Kidney epithelial cell (primary cell): ENCODE results near the gene DIP2C. TPM values are rescaled to one million over a fixed set of nuclear protein-coding genes. Genes with fewer than 3 reads are reported as not detected.
"Not testable (repeated sequence)": the region's sequence is repeated elsewhere in the genome, so short reads cannot be mapped to it uniquely, and the experiment has no call there.

Experiments
- DNase-seq: peaks from one replicate; pipeline ENCODE4 v3.0.0-alpha.2; 2010; ENCODE audit warnings: low read depth
- H3K27me3 ChIP-seq: 2 replicates; pipeline ENCODE4 v1.6.0; 2011; ENCODE audit warnings: low read length; ENCODE audit not compliant: control insufficient read depth, insufficient read depth
- H3K36me3 ChIP-seq: 2 replicates; pipeline ENCODE4 v1.5.1; 2011; ENCODE audit warnings: low read length; ENCODE audit not compliant: control insufficient read depth, insufficient read depth
- H3K4me3 ChIP-seq: 2 replicates; pipeline ENCODE4 v1.5.1; 2011; ENCODE audit warnings: low read depth, mild to moderate bottlenecking, control low read depth, low read length
- total RNA-seq: library from RNA; depleted of rRNA; stranded (reverse); fragments of >200 nt; gene quantifications from 2 replicates; pipeline ENCODE4 v1.2.3, GENCODE V29; 2015
- TF ChIP-seq, protein P1 (sequence below): IDR thresholded peaks from 2 replicates; pipeline ENCODE4 v1.5.1; 2011; ENCODE audit warnings: mild to moderate bottlenecking, moderate library complexity, low read length, control low read depth, inconsistent platforms; ENCODE audit not compliant: insufficient read depth, poor library complexity, severe bottlenecking

DIP2C gene
- total RNA-seq, 1 donor from 2014 or later = 19.2 TPM

DNA sequence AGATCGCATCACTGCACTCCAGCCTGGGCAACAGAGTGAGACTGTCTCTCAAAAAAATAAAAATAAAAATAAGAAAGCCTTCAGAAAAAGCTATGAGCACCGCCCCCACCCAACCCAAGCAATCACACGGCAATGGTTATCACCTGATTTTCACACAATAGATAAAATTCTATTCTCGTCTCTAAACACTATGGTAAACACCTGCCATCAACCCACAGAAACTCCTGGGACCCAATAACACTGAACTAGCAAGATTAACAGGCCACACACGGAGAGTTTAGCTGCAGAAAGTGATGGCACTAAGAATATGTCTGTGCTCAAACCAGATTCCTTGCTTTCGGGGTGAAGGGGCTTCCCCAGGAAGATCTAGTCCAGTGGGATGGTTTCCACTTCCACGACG lies 173.8 kb downstream of the DIP2C start:
- no peaks in the 10 kb centered on the region for H3K36me3 ChIP-seq
- TF ChIP-seq, protein P1, sequence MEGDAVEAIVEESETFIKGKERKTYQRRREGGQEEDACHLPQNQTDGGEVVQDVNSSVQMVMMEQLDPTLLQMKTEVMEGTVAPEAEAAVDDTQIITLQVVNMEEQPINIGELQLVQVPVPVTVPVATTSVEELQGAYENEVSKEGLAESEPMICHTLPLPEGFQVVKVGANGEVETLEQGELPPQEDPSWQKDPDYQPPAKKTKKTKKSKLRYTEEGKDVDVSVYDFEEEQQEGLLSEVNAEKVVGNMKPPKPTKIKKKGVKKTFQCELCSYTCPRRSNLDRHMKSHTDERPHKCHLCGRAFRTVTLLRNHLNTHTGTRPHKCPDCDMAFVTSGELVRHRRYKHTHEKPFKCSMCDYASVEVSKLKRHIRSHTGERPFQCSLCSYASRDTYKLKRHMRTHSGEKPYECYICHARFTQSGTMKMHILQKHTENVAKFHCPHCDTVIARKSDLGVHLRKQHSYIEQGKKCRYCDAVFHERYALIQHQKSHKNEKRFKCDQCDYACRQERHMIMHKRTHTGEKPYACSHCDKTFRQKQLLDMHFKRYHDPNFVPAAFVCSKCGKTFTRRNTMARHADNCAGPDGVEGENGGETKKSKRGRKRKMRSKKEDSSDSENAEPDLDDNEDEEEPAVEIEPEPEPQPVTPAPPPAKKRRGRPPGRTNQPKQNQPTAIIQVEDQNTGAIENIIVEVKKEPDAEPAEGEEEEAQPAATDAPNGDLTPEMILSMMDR = no peak
- H3K4me3 ChIP-seq = no peak overlapping the region
- H3K27me3 ChIP-seq = no peaks in the 10 kb centered on the region
- DNase-seq = no peak

DNA sequence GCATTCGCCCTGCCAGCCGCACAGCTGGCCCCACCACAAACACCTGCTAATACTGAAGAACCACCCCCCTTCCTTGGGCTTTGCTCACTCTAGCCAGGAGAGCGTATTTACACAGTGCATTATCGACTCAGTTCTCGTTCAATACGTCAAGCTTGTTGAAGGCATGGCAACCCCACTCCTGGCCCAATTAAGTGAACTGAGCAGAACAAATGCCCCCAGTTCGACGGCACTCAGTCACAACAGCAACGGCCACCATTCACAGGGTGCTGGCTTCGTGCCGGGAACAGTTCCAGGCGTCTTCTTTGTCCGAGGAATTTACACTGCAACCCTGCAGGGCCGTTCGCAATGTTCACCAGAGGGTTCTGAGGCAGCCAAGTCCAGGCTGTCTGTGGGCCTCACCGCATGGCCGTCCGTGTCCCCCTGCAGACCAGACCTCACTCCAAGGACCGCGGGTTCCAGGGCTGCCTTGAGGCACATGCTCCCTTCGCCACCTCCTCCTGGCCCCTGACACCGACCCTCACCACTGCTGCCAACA lies 175.3 kb downstream of the DIP2C start:
- H3K4me3 ChIP-seq = no peak overlapping the region
- DNase-seq = no peak
- no peaks in the 10 kb centered on the region for H3K36me3 ChIP-seq
- no peaks in the 10 kb centered on the region for H3K27me3 ChIP-seq
- TF ChIP-seq, protein P1 = no peak

DNA sequence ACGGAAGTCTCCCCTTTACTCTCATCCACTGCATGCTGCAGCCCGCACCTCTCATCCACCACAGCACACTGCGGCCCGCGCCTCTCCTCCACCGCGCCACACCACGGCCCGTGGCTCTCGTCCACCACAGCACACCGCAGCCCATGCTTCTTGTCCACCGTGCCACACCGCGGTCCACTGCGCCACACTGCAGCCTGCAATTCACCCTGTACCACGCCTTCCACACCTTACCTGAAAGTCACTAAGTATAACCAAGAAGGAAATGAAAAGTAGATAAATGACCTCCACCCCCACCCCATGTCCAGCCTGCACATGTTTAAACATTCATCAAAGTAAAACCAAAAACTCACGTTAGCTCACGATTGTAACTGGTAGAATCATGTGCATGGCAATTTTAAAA lies 176.1 kb downstream of the DIP2C start:
- no peak for DNase-seq
- Histone ChIP-seq H3K27me3 (no peaks in the 10 kb centered on the region), H3K4me3 (no peak overlapping the region), H3K36me3 (no peaks in the 10 kb centered on the region)
- TF ChIP-seq, protein P1 = no peak

DNA sequence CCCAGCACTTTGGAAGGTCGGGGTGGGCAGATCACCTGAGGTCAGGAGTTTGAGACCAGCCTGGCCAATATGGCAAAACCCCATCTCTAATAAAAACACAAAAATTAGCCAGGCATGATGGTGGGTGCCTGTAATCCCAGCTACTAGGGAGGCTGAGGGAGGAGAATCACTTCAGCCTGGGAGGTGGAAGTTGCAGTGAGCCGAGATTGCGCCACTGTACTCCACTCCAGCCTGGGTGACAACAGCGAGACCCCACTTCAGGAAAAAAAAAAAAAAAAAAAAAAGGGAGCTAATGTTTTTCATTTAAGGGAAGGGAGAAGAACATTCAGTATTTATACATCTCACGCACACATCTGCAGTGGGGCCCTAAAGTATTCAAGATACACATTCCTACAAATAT lies 176.8 kb downstream of the DIP2C start:
- DNase-seq, H3K27me3 ChIP-seq, H3K4me3 ChIP-seq, H3K36me3 ChIP-seq: not testable (repeated sequence)

DNA sequence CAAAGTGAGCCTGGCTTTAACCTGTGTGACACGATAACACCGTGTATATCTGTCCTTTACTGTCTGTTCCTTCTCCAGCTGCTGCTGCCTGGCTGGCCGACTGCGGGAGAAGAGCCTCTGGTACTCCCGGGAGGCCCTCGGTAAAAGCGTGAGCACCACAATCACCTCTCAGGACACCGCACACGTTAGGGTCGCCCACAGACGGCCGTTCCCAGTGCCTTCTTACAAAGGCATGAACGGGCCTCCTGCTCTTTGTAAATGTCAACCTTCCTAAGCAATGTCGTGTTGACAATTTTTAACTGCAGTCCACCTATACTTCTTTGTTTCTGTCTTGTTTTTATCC lies 177.6 kb downstream of the DIP2C start:
- Histone ChIP-seq H3K4me3 (no peak overlapping the region), H3K36me3 (no peaks in the 10 kb centered on the region), H3K27me3 (no peaks in the 10 kb centered on the region)
- DNase-seq = no peak
- TF ChIP-seq, protein P1 = no peak

DNA sequence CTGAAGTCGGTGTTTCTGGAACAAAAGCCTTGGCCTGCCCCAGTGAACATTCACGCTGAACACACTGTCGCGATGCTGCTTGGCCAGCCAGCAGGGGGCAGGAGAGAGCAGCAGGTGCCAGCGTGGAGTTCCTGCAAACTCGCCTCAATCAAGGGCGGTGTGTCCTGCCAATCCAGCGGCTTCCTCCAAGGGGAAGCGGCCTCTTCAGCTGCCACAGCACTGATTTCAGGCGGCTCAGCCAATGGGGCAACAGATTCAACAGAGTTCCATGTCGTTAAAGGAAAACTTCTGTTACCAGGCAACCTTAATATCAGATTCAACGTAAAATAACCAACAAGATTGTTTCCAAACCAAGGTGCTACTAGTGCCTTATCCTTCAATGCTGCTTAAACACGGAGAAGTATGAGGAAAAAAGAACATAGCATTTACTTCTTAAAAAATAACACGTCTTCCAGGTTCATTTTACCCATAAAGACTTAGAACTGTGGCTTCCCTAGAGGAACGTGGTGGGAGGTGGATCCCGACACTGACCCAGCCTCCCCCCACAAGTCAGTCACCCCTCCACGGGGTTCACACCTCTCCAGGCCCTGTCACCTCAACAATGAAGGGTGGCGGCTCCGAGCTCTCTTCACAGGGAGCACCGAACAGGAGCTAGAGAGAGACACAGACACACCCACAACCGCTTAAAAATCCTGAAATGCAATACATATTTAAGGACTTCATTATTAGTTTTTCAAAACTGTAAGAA lies 178.2 kb downstream of the DIP2C start:
- DNase-seq = peak; percentile 80
- TF ChIP-seq, protein P1 = peak; percentile 97
- no peak overlapping the region for H3K4me3 ChIP-seq
- H3K27me3 ChIP-seq = no peaks in the 10 kb centered on the region
- no peaks in the 10 kb centered on the region for H3K36me3 ChIP-seq
